GM12872 (cell line): Measurements from ENCODE around the gene RBM19.

Experiments used
- CTCF ChIP-seq: IDR thresholded peaks from 3 replicates; pipeline ENCODE4 v1.5.1; 2011; ENCODE audit warnings: low read depth, mild to moderate bottlenecking, low read length, moderate library complexity; ENCODE audit not compliant: insufficient read depth

RBM19 gene

DNA sequence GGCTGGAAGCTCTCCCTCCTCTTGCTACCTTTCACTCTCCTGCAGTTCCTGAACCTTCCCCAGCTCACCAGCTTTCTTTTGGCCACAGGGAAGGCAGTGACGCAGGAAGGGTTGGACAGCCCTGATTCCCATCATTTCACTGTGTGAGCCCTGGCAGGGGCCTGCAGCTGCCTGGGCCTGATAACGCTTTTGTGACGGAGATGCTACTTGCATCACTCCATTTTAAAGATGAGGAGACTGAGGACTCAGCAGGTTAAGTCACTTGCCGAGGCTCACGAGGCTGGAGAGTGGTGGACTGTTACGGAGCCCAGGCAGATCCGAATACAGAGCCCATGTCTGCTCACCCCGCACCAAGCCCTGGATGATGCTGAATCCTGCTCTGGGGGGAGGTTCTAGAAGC, 145.3 kb downstream of the RBM19 start:
- no peak for TF ChIP-seq CTCF

GRCh38 chr12:113820309-113820708, 145.8 kb downstream of the RBM19 start:
- no peak for TF ChIP-seq CTCF

DNA sequence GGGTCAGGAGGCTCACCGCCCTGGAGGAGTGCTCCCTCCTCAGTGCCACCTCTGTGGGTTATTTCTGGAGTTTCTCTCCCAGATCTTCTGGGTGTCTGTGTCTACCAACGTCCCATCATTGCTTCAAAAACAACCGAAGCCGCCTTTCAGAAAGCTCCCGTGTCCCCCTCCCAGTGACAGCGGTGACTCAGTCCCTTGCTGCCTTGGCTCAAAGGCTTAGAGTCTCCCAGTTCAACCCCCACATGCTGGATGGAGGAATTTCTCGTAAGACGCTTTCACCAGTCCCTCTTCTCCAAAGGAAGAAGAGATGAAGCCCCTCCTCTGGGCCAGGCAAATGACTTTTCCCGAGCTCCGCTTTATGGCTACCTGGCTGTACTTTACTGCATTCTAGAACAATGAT, 146.6 kb downstream of the RBM19 start:
- no peak for TF ChIP-seq CTCF

GRCh38 chr12:113818833-113819232, 147.3 kb downstream of the RBM19 start:
- TF ChIP-seq CTCF, result peak; percentile 47

- TF ChIP-seq CTCF, result no peak
Observed at GRCh38 chr12:113818283-113818682, 147.8 kb downstream of the RBM19 start.

DNA sequence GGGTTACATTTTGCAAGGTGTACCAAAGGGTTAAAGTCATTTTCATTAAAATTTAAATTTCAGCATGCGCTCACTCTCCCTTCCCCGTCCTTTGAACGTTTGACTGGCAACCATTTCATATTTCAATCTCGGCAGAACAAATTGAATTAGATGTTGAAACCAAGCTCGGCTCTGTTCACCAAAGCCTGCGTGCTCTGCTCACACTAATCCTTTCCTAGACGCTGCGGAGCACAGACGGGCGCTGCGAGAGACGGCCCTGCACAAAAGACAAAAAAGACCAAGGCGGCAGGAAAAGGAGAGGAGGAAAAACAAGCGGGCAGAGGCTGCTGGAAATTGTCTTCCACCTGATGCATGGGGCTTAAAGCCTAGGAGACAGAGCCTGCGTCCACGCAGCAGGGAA, 149.3 kb downstream of the RBM19 start:
- no peak for TF ChIP-seq CTCF

- no peak for TF ChIP-seq CTCF
Observed at GRCh38 chr12:113815031-113815430, 151.1 kb downstream of the RBM19 start.

DNA sequence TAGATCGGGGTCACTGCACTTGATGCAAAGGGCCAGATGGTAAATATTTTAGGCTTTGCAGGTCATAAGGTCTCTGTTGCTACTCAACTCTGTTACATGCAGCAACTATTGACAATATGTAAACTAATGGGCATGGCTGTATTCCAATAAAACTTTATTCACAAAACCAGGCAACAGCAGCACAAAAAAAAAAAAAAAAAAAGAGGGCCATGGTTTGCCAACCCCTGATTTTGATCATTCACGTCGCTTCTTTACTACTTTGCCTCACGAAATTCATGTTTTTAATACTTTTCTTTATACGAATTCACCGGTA, 152.9 kb downstream of the RBM19 start:
- no peak for TF ChIP-seq CTCF
